GM18507 (cell line): ENCODE results near the gene MEF2B.

Source experiments
- DNase-seq: peaks from one replicate; pipeline ENCODE4 v3.0.0; 2011; ENCODE audit warnings: low read depth; ENCODE audit not compliant: insufficient read length; ENCODE audit errors: extremely low spot score
- FAIRE-seq: peaks from 2 replicates; lab custom pipeline; 2011; peaks lifted over from hg19 to GRCh38; lab: Jason Lieb, UNC

MEF2B gene

DNA sequence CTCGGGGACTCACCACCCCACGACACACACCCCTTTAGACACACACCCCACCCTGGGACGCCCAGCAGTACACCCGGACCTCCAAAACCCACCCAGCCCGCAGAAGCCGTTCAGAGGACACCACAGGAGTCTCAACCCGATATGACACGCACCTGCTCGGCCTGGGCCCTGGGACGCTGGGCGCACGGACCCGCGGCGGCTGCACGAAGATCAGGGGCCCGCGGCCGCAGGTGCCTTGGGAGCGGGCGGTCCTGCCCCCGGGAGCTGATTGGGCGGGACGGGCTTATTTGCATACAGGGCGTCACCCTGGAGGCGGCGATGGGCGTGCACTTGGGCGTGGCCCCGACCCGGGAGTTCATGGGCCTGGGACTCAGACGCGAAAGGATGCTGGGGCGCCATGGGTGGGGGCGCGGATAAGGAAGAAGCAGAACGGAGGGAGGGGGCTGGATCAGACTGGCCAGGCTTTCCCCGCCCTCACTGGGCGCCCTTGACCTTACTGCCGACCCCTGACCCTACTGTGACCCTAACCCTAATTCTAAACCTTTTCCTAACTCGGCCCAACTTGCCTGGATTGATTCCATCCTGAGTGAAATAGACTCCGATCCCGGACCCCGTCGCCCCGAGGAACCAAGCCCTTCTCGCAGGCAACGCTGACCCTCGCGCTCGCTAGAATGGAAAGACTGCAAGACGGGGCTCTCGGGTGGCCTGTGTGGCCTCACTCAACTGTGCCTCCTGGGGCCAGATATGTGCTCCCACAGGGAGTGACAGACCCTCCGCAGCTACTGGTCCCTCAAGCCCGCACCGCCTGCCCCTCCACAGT, at the start of gene MEF2B:
Gene MEF2B (minus strand): TSS at position 211 of the 820 bp plus-strand sequence. CDS start 19,528 bp downstream, outside the sequence.
- peak; percentile 87 for DNase-seq
- peak; percentile 94 for FAIRE-seq

DNA sequence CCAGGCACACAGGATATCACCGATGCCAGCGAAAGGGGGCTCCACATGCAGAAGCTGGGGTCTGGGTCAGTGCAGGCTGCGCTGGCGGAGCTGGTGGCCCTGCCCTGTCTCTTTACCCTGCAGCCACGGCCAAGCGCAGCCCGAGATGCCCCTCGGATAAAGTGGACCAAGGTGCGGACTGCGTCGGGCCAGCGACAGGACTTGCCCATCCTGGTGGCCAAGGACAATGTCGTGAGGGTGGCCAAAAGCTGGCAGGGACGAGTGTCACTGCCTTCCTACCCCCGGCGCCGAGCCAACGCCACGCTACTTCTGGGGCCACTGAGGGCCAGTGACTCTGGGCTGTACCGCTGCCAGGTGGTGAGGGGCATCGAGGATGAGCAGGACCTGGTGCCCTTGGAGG, 48.8 kb upstream of the MEF2B start:
- no peak for FAIRE-seq
- no peak for DNase-seq

DNA sequence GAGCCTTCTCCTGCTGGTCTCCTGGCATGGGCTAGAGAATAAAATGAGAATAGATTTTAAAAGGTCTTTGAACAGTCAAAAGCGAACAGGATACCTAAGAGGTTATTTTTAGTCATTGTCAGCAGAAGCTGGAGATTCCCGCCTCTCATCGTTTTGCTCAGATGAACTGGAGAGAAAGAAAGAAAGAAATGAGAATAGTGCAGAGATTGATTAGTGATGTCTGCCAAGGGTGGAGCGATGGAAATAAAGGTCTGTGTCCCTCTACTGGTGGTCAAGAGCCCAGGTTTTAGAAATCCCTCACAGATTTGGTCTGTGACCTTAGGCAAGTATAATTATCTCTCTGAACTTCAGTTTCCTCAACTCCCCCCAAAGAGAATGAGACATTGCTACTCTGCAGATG, 47.0 kb upstream of the MEF2B start:
- DNase-seq (no peak), FAIRE-seq (peak; percentile 35)

DNA sequence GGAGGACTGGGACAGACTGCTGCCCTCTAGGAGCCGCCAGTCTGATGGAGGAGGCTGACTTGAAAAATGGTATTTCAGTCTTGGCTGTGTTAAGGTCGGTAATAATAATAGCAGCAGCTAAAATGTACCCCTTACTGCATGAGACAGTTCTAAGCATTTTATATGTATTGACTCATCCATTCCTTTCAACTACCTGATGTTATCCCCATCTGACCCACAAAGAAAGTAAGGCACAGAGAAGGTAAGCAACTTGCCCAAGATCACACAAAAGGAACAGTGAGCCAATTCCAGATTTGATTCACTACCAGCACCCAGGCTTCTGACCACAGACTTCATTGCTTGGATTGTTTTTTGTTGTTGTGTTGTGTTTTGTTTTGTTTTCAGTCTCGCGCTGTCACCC, 45.7 kb upstream of the MEF2B start:
- DNase-seq (no peak), FAIRE-seq (no peak)

DNA sequence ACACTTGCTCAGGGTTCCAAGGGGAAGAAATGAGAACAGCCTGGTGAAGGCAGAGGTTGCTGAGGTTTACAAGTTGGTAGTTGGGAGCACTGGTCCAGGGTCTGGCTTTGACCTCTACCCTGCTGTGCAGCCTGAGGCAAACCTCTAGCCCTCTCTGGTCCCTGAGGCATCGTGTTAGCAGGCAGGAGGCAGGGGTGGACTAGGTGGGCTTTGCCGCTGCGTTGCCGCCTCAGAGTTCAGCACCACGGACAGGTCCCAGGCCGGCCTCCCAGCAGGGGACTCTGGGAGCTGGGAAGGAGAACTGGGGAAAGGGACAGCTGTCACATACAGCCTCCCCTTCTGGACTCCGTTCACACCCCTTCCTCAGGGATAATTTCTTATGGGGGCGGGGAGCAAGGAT, 44.8 kb upstream of the MEF2B start:
- no peak for DNase-seq
- FAIRE-seq, result no peak

DNA sequence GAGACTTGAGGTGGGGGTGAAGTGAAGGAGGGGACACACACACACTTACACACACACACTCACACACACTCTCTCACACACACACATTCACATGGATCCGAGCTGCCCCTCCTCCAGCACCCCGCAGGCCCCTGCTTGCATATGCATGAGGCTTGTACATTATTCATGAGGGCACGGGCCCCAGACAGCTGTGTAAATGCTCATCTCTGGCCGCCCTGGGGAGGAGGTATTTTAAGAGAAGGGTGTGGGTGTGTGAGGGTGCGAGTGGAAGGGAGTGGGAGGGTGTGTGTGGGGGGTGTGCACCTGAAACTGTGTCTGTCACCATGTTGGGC, 44.1 kb upstream of the MEF2B start:
- DNase-seq (no peak), FAIRE-seq (no peak)

DNA sequence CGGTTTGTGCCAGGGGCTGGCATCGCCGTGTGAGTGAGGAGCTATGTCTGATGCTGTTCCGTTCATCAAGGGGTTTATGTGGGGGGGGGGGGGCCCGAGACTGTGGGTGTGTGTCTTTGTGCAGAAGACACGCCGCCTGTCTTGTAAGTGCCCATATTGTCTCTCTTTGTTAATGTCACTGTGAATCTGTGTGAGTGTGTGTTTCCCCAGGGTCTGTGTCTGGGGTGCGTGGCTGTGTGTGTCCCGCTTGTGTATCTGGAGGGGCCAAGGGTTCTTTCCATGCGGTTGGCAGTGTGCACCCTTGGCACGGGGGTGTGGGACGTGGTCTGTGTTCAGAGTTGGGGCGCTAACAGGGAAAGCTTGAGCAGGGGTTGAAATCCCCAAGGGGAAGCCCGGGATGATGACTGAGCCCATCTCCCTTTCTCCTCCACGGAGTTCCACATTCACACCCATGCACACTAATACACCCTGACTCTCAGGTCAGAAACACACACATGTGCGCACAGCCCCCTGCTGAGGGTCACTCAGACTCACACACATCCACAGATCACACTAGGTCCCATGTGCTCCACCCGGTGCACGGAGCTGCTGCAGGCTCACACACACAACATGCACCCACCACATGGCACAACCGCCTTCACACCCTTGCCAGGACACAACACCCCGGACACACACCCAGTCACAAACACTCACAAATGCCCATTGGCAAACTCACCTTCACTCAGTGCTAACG, 43.5 kb upstream of the MEF2B start:
- no peak for FAIRE-seq
- DNase-seq, result no peak

DNA sequence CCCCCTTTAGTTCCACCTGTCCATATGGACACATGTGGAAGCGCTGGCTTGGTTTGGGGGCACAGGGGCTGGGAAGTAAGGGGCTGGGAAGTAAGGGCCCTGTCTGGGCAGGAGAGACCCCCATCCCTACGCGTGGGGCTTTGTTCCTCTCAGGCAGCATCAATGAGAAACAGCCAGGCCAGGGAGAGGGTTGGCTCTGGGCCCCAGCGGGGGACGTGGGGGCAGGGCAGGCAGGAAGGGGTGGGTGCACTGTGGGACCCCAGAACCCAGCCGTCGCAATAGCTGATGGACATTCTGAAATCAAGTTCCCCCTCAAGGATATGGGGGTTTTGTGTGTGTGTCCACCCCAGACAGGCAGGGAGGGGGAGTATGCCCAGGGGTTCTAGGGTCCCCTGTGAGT, 42.9 kb upstream of the MEF2B start:
- no peak for DNase-seq

DNA sequence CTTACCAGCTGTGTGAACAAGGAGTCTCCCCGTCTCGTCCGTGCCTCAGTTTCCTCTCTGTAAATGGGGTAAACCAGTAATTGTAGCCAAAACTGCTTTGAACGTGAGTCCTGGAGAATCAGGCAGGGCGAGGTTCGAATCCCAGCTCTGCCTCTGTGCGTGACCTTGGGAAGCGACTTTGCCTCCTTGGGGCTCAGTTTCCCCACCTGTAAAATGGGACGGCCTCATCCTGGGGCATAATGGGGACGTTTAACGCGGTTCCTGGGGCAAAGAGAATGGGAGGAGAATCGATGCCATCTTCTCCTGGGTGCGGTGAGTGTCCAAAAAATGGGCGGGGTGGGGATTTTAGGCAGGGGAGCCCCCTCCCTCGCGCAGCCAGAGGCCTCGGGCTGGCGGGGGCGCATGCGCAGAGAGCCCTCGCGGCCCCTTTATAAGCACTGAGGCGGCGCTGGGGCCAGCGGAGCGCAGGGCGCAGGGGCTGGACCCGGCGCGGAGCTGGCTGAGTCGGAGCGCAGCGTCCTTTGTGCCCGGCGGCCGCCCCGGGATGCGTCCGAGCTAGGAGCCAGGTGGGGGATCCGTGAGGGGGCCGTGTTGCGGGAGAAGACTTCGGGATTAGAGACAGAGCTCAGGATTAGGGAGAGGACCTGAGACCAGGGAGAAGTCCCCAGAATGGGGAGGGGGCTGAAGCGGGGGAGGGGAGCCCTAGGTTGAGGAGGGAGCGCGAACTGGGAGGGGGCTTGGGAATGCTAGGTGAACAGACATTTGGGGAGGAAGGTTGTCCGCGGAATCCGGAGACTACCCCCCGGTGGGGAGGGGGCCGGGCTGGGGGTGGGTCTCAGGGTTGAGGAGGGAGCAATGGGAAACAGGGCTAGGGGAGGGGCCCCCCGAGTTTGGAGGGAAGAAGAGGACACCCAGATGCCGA, 41.7 kb upstream of the MEF2B start, which contains the start of gene NCAN:
Gene NCAN (plus strand): TSS at position 460 of the 922 bp plus-strand sequence. CDS start 4,996 bp downstream, outside the sequence.
- no peak for FAIRE-seq
- no peak for DNase-seq

More for the DNA sequence above, 42.9 kb upstream of the MEF2B start:
- FAIRE-seq, result no peak

DNA sequence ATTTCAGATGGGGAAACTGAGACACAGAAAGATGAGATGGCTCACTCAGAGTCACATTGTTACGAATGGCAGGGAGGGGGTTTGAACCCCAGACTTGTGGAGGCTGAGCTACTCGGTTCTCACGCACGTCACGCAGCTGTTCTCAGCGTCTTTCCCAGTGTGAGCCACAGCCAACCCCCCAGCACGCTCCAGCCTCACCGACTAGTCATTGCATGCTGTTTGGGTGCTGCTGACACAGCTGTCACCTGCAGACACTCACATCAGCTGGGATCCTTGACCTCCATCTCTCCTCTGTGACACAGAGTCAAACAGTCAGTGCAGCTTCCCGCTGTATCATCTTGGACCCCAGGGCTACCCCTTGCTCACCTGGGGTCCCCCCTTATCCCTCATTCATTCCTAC, 39.3 kb upstream of the MEF2B start:
- no peak for DNase-seq
- no peak for FAIRE-seq

DNA sequence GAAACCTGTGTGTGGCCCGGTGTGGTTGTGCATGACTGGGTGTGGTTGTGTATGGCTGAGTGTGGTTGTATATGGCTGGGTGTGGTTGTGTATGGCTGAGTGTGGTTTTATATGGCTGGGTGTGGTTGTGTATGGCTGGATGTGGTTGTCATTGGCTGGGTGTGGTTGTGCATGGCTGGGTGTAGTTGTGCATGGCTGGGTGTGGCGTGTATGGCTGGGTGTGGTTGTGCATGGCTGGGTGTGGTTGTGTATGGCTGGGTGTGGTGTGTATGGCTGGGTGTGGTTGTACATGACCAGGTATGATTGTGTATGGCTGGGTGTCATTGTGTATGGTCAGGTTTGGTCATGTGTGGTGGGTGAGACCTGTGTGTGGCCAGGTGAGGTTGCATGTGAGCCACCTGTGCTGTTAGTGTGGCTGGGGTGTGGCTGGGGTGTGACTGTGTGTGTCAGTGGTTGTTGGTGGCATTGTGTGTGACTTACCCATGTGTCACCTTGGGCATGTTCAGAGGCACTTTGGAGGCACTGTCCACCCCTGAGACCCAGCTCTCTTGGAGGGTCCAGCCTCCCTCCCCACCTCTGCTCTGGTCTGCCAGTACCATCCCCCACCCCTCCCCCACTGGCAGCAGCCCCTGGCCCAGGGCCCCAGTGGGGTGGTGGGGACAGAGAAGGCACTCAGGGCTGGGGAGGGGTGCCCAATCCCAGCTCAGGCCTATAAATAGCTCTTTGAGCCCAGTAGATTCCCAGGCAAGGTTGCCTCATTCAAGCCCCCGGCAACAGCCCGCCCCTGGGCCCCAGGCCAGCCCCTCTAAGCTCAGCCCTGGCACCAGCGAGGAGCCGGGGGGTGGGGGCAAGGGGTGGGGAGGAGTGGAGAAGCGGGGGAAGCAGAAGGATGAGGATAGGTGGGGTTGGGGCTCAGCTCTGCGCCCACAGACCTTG, 37.8 kb upstream of the MEF2B start:
- DNase-seq (no peak), FAIRE-seq (no peak)

DNA sequence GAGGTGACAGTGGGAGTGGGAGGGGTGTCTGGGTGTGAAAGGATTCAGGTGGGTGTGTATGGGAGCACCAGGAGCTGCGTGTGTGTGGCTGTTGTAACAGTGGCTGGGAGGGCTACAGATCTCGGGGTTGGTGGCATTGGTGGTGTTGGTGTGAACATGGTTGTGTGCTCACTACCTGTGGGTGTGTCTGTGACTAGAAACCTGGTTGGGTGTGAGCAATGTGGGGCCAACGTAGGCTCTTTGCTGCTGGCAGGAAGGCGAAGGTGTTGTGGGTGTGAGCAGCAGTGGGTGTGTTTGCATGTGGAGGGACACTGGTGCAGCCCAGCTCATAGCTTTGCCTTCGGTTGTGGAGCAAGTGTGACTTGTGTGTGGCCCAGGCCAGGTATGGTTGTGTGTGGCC, 36.9 kb upstream of the MEF2B start:
- DNase-seq (no peak), FAIRE-seq (no peak)

DNA sequence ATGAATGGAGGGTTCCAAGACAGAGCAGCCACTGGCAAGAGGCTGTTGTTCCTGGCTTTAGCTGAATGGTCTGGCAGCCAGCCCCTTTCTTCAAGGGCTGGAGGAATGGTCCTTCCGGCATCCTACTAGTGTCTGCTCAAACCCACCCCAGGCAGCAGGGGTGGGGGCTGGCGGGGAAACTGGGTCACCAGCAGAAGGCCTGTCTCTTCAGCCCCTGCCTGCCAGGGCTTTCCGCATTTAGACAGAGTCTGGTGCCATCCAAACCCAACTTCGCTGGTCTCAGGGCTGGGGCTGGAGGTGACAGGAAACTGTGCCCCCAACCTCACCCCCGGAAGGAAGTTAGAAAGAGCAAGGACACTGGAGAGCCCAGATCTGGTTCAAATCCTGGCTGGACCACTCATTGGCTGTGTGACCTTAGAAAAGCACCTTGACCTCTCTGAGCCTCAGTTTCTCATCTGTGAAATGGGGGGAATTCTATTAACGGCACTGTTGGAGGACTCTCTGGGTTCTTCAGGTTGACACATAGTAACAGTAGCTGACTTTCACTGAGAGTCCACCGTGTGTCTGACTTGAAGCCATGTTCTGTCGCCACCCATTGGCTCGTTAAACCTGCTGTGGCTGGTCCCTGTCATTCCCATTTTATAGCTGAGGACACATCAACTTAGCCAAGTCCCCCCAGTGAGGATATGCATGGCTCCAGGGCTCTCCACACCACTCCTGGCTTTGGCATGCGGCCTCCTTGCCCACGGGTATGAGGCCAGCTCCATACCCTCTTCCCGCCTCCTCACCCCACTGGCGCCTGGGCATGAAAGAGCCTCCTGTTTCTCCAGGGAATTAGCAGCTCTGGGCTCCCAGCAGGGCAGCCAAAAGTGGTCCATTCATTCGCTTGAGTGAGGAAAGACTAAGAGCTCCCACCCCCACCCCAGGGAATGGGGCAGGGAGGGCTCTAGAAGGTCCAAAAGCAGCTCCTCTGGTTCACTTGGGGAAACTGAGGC, 35.6 kb upstream of the MEF2B start:
- FAIRE-seq, result no peak
- DNase-seq, result no peak

DNA sequence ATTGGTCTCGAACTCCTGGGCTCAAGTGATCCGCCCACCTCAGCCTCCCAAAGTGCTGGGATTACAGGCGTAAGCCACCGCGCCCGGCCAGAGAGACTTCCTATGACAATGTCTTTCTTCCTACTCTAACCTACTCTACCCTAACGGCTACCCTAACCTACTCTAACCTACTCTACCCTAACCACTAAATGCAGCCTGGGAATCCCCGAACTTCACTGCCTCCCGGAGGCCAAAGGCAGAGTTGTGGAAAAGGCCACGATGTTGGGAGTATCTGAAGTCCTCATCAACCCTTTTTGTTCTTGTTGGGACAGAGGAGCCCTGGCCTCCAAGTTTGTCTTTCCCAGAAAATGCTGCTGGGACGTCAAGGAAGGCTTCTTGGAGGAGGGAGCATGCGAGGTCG, 34.1 kb upstream of the MEF2B start:
- DNase-seq, result no peak
- FAIRE-seq, result no peak

DNA sequence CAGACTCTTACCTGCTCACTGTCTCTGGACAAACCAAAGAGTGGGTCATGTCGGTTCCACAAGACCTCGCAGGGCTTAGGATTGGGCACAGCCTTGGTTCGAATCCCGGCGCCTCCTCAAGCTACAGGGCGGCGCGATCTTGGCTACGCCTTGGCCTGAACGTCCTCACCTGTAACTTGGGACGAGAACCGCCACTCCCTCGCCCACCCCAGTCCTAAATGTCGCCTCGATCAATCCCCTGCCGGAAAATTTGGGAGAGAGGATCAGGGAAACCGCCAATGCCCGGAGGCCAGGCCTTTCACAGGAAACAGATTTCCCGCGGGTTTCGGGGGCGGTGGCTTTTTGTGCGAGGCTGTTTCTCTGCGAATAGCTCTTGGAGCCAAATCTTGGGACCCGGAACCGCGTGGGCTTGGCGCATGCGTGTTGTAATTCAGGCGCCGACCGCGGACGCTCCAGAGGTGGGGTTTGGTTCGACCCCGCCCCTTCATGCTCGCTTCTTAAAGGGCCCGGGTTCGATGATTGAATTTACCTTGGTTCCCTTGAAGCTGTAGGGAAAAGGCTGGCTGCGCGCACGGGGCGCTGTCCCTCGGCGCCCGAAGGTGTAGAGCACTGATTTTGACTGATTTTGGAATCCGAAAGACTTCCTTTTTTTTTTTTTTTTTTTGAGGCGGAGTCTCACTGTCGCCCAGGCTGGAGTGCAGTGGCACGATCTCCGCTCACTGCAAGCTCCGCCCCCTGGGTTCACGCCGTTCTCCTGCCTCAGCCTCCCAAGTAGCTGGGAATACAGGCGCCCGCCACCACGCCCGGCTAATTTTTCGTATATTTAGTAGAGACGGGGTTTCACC, 33.2 kb upstream of the MEF2B start, which contains the start of gene NR2C2AP:
Gene NR2C2AP (minus strand): TSS at position 403 of the 845 bp plus-strand sequence. CDS start 354 bp downstream, at position 49.
- DNase-seq (peak; percentile 97), FAIRE-seq (peak; percentile 97)

DNA sequence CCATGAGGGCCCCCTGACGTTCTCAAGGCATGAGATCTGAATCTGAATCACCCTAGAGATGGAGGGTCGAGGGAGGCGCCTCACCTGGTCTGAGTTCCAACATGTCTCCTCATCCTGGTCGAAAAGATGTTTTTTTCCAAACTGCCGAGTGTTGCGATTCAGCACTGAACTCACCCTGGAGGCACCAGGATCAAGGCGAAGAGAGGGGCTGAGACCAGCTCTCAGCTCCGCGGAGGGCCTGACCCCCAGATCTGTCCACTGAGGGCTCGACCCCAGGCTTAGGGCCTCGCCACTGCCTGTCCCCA, 32.6 kb upstream of the MEF2B start:
- FAIRE-seq (no peak), DNase-seq (no peak)
